Right lobe of liver (tissue), 6 donors: ENCODE results near the gene GGACT. TPM values are rescaled to one million over a fixed set of nuclear protein-coding genes. Genes with fewer than 3 reads are reported as not detected.
A peak's percentile ranks its signal among the peaks of the same experiment; 100 is the strongest.

Experiments used
- ATAC-seq, 4 donors: fragments of 200-7000 bp; cut with Tn5 transposase; one replicate each; pipeline ENCODE4 v1.9.1; 2020; ENCODE audit warnings: mild to moderate bottlenecking in 4 of 4, moderate library complexity in 4 of 4
- DNase-seq, 3 donors: peaks; one replicate each; pipeline ENCODE4 v3.0.0-alpha.2; 2020
- H3K27ac ChIP-seq, 3 donors: fragments of 200-600 bp; one replicate each; pipeline ENCODE4 v1.8.0; 2022
- H3K27me3 ChIP-seq, 2 donors: fragments of 200-600 bp; one replicate each; pipeline ENCODE4 v1.8.0; 2022
- H3K36me3 ChIP-seq, 4 donors: fragments of 200-600 bp; sonication (generic) in 1 of 4; one replicate each; pipeline versions ENCODE4 v1.5.1 to v1.8.0; 2017 to 2022; ENCODE audit warnings: control low read depth in 1 of 4
- H3K4me1 ChIP-seq, 4 donors: fragments of 200-600 bp; sonication (generic) in 1 of 4; one replicate each; pipeline versions ENCODE4 v1.5.1 to v1.8.0; 2017 to 2022; ENCODE audit warnings: control low read depth in 1 of 4
- H3K4me3 ChIP-seq, 3 donors: fragments of 200-600 bp; one replicate each; pipeline ENCODE4 v1.8.0; 2022
- H3K9me3 ChIP-seq, 4 donors: fragments of 200-600 bp; sonication (generic) in 1 of 4; one replicate each; pipeline versions ENCODE4 v1.5.1 to v1.8.0; 2017 to 2022; ENCODE audit warnings: control low read depth in 1 of 4
- POLR2A ChIP-seq: fragments of 450-650 bp; IDR thresholded peaks from one replicate; pipeline ENCODE4 v1.6.1; 2017; ENCODE audit warnings: antibody characterized with exemption, mild to moderate bottlenecking
- WGBS: methylation state at CpG from one replicate; pipeline ENCODE4 v1.1.6; 2018; ENCODE audit warnings: low coverage, low lambda C conversion rate; ENCODE audit not compliant: insufficient coverage; ENCODE audit errors: missing lambda C conversion rate; 5-methylcytosine and 5-hydroxymethylcytosine counted together
- intact Hi-C, 2 donors: fragments of 100-400 bp; cut with DNase I; formaldehyde crosslinking; loops; one replicate each; pipeline versions ENCODE4 v1.11.2 to v1.14.1; 2022
- total RNA-seq, 6 experiments: library from RNA; depleted of rRNA in 2 of 6; stranded (reverse); fragments of >200 nt in 2 of 6; fragmentation: NEBNext Ultra II Directional in 3 of 6; extraction: Animal tissue kit (Norgen Biotek cat#: 25700) in 3 of 6; gene quantifications; one replicate each; pipeline versions ENCODE4 v1.1.0 to v1.2.4, GENCODE V29; 2016 to 2023
- TF ChIP-seq, protein P1 (sequence below), 4 donors: fragments of 200-600 bp in 3 of 4; fragments of 450-650 bp in 1 of 4; IDR thresholded peaks; one replicate each; pipeline versions ENCODE4 v1.5.1 to v1.8.0; 2016 to 2022; ENCODE audit warnings: antibody characterized with exemption in 4 of 4, mild to moderate bottlenecking in 2 of 4
- donor health status: DM: no; HTN: yes; CAD: no.
- donor health status: DM: no; HTN: no; CAD: no.
- donor health status: DM: no; HTN: no; CAD: no.
- donor health status: DM: no; HTN: yes; CAD: no.
- donor health status: DM: no; HTN: yes; CAD: no.

The GGACT gene
- total RNA-seq, 6 experiments from 2014 or later = 4.7 to 9.0 (median 5.9) TPM

DNA sequence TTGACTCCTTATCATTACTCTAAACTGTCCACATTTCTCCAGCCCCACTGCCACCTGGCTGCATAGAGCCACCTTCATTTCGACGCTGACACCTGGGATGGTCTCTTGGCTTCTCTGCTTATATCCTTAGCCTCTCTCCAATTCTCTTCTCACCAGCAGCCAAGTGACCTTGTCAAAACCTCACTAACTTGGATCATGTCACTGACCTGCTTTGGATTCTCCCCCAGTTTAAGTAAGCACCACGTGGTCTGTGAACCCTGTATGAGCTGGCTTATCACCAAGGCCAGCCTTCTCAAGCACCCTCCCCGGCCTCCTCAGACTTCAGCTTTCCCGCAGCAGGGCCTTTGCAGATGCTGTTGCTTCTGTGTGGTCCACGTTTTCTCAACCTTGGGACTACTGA, 12.3 kb upstream of the GGACT start:
- DNase-seq = peak in 1 of 3 donors; percentile 66

GRCh38 chr13:100600461-100600860, 11.9 kb upstream of the GGACT start:
- H3K4me3 ChIP-seq = no peak overlapping the region
- ATAC-seq = peak in 1 of 4 donors; percentile 12
- no peaks in the 10 kb centered on the region for H3K27me3 ChIP-seq
- H3K4me1 ChIP-seq = peaks cover 0 to 11% (median 0%) of the 10 kb centered on the region in 4 donors
- WGBS = 97% methylated on average over 4 of the region's 6 CpGs
- DNase-seq = no peak
- no peak overlapping the region for H3K27ac ChIP-seq
- H3K36me3 ChIP-seq = no peaks in the 10 kb centered on the region
- TF ChIP-seq, protein P1, sequence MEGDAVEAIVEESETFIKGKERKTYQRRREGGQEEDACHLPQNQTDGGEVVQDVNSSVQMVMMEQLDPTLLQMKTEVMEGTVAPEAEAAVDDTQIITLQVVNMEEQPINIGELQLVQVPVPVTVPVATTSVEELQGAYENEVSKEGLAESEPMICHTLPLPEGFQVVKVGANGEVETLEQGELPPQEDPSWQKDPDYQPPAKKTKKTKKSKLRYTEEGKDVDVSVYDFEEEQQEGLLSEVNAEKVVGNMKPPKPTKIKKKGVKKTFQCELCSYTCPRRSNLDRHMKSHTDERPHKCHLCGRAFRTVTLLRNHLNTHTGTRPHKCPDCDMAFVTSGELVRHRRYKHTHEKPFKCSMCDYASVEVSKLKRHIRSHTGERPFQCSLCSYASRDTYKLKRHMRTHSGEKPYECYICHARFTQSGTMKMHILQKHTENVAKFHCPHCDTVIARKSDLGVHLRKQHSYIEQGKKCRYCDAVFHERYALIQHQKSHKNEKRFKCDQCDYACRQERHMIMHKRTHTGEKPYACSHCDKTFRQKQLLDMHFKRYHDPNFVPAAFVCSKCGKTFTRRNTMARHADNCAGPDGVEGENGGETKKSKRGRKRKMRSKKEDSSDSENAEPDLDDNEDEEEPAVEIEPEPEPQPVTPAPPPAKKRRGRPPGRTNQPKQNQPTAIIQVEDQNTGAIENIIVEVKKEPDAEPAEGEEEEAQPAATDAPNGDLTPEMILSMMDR (IDR thresholded peaks at IDR 0.05) = no peak
- no peak for TF ChIP-seq POLR2A
- H3K9me3 ChIP-seq = no peaks in the 10 kb centered on the region
- intact Hi-C loops = no loop called here

More for the DNA sequence above, 12.3 kb upstream of the GGACT start:
- no peaks in the 10 kb centered on the region for H3K9me3 ChIP-seq
- WGBS = 27% methylated on average over 5 of the region's 6 CpGs
- peaks cover 0 to 11% (median 0%) of the 10 kb centered on the region in 4 donors for H3K4me1 ChIP-seq
- H3K27ac ChIP-seq = no peak overlapping the region
- no peak overlapping the region for H3K4me3 ChIP-seq
- no peaks in the 10 kb centered on the region for H3K36me3 ChIP-seq
- intact Hi-C loops = no loop called here
- peak; percentile 81 to 97 (median 89) for ATAC-seq
- no peaks in the 10 kb centered on the region for H3K27me3 ChIP-seq
- TF ChIP-seq, protein P1 (IDR thresholded peaks at IDR 0.05) = no peak
- TF ChIP-seq POLR2A = no peak

- intact Hi-C loops = no loop called here
- DNase-seq (no peak), ATAC-seq (no peak)
- WGBS = 72% methylated on average over 3 of the region's 4 CpGs
- H3K36me3 ChIP-seq = no peaks in the 10 kb centered on the region
- H3K9me3 ChIP-seq = no peaks in the 10 kb centered on the region
- no peak overlapping the region for H3K4me3 ChIP-seq
- H3K27ac ChIP-seq = no peak overlapping the region
- H3K27me3 ChIP-seq = no peaks in the 10 kb centered on the region
- H3K4me1 ChIP-seq = peaks cover 0 to 11% (median 0%) of the 10 kb centered on the region in 4 donors
- TF ChIP-seq, protein P1 (IDR thresholded peaks at IDR 0.05) = no peak
- TF ChIP-seq POLR2A = no peak
These were observed 8.7 kb upstream of the GGACT start for GRCh38 chr13:100597253-100597652.

- Histone ChIP-seq H3K27me3 (no peaks in the 10 kb centered on the region), H3K27ac (no peak overlapping the region), H3K9me3 (no peaks in the 10 kb centered on the region), H3K36me3 (no peaks in the 10 kb centered on the region), H3K4me1 (peaks cover 0 to 11% (median 0%) of the 10 kb centered on the region in 4 donors), H3K4me3 (no peak overlapping the region)
- DNase-seq (no peak), ATAC-seq (no peak)
- TF ChIP-seq, protein P1 (IDR thresholded peaks at IDR 0.05) = no peak
- TF ChIP-seq POLR2A = no peak
- intact Hi-C loops = no loop called here
- WGBS = 92% methylated on average over 2 of the region's 2 CpGs
These were observed 7.9 kb upstream of the GGACT start for GRCh38 chr13:100596516-100596915.

DNA sequence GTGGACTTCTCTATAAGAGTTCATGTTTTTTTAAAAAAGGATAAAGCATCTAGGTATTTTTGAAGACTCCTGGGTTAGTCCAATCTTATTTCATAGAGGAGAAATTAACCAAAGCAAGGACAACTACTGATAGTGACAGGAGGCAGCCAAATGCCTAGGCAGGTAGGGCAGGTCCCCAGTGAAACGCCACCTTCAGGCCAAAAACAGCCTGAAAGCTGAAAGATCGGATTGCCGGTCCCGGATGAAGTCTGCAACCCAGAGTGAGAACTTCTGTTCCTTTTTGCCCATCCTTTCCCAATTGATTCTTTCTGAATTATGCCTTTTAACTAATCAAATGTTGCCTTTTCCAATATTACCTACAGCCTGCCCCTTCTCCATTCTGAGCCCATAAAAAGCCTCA, 6.1 kb upstream of the GGACT start:
- ATAC-seq (peak in 2 of 4 donors; percentile 36 to 47), DNase-seq (no peak)
- H3K27me3 ChIP-seq = no peaks in the 10 kb centered on the region
- no peaks in the 10 kb centered on the region for H3K36me3 ChIP-seq
- intact Hi-C loops = no loop called here
- 72% methylated on average over 4 of the region's 4 CpGs for WGBS
- no peaks in the 10 kb centered on the region for H3K4me1 ChIP-seq
- no peak overlapping the region for H3K27ac ChIP-seq
- TF ChIP-seq, protein P1 (IDR thresholded peaks at IDR 0.05) = peak in 3 of 4 donors; percentile 13 to 36 (median 23)
- no peak for TF ChIP-seq POLR2A
- H3K9me3 ChIP-seq = no peaks in the 10 kb centered on the region
- H3K4me3 ChIP-seq = no peak overlapping the region
